Measurements from ENCODE around the gene PADI2. TPM values are rescaled to one million over a fixed set of nuclear protein-coding genes. Genes with fewer than 3 reads are reported as not detected.

PADI2 gene
- total RNA-seq, 2 donors from 2014 or later = 2.3 to 3.0 TPM

DNA sequence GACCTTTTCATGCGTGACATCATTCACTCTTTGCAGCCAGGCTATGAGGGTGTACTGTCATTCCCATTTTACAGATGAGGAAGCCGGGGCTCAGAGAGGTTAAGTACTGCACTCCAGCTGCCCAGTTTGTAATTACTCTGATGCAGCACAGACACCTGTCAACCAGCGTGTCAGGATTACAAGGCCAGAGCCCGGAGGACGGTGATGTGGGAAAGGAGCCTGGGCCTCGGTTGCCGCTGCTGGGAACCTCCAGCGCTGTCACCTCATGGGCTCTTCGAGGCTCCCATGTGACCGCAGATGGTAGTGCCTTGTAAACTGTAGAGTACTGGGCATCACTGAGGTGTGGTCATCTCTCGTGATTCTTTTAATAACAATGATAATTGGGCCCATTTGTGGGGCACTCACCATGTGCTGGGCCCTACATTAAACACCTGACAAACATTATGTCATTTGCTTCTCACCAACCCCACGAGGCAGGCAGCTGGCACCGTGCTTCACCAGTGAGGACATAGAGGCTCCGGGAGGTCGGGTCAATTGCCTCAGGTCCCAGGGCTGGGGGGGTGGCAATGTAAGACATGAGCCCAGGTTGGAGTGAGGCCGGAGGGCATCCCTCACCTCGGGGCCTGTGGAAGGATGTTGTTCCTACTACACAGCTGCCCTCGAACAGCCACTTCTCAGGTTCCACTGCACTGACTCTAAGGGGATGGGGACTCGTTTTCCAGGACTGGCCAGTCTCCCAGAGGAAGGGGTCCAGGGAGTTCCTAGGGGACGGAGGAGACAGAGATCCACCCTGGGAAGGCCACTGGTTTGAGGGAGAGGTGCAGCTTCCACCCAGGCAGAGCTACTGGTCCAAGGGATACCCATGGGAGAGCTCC is 42.9 kb upstream of the PADI2 start:
- Histone ChIP-seq H3K4me3 (no peak overlapping the region), H3K4me1 (no peaks in the 10 kb centered on the region), H3K27ac (no peak overlapping the region), H3K9me3 (no peaks in the 10 kb centered on the region), H3K36me3 (replicated peaks in 1 of 2; ENCODE audit: insufficient read depth in 1 of 2, low read depth in 2 of 2) (no peaks in the 10 kb centered on the region), H3K27me3 (no peaks in the 10 kb centered on the region)
- DNase-seq (no peak), ATAC-seq (no peak)
- 76 to 85% methylated on average over 15 to 20 of the region's 20 CpGs for WGBS, 2 donors
- intact Hi-C loops (cut with DNase I) = no loop called here
- no peak for TF ChIP-seq POLR2A (IDR thresholded peaks at IDR 0.05)
- TF ChIP-seq, protein P1, sequence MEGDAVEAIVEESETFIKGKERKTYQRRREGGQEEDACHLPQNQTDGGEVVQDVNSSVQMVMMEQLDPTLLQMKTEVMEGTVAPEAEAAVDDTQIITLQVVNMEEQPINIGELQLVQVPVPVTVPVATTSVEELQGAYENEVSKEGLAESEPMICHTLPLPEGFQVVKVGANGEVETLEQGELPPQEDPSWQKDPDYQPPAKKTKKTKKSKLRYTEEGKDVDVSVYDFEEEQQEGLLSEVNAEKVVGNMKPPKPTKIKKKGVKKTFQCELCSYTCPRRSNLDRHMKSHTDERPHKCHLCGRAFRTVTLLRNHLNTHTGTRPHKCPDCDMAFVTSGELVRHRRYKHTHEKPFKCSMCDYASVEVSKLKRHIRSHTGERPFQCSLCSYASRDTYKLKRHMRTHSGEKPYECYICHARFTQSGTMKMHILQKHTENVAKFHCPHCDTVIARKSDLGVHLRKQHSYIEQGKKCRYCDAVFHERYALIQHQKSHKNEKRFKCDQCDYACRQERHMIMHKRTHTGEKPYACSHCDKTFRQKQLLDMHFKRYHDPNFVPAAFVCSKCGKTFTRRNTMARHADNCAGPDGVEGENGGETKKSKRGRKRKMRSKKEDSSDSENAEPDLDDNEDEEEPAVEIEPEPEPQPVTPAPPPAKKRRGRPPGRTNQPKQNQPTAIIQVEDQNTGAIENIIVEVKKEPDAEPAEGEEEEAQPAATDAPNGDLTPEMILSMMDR (IDR thresholded peaks at IDR 0.05) = no peak

DNA sequence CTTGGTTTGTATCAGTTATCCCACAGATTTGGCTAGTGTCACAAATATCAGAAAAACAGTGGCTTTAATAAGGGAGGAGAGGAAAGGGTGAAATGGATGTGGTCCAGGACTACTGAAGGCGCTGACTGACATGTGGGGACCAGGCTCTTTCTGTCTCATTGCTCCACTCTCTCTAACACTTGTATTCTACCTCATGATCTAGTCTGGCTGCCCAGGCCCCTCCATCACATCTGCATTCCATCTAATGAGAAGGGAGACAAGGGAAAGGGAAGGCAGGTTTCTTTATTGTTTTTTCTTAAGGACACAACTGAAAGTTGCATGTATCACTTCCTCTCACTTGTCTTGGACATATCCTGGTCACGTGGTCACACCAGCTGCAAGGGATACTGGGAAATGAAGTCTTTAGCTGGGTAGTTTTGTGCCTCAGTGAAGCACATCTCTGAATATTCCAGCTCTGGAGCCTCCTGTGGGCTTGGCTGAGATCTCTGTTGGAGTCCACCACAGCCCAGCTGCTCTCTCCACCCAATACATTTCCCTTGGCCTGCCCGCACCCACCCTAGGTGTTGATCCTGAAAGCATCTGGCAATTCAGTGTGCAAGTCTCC is 42.0 kb upstream of the PADI2 start:
- Histone ChIP-seq H3K9me3 (no peaks in the 10 kb centered on the region), H3K27ac (no peak overlapping the region), H3K36me3 (replicated peaks in 1 of 2; ENCODE audit: insufficient read depth in 1 of 2, low read depth in 2 of 2) (no peaks in the 10 kb centered on the region), H3K4me3 (no peak overlapping the region), H3K4me1 (no peaks in the 10 kb centered on the region), H3K27me3 (no peaks in the 10 kb centered on the region)
- intact Hi-C loops (cut with DNase I) = no loop called here
- 77 to 81% methylated on average over 3 of the region's 3 CpGs for WGBS, 2 donors
- TF ChIP-seq, protein P1 (IDR thresholded peaks at IDR 0.05) = no peak
- no peak for TF ChIP-seq POLR2A (IDR thresholded peaks at IDR 0.05)
- no peak for ATAC-seq
- no peak for DNase-seq

DNA sequence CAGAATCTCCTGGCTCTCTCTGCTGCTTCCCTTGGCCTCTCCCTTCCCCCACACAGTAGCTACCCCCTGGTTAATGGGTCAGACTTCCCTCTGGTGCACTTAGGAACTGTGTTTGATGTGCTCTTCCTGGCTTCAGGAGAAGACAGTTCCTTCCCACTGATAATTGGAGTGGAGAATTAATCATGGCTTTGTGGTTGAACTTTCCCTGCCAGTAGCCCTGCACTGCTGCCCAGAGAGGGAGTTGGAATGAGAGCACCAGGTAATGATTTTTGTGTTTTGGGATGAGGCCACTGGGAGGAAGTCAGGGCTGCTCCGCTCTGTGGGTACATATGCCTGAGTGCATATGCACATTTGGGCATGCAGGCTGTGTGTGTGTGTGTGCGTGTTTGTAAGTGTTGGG is 39.7 kb upstream of the PADI2 start:
- intact Hi-C loops (cut with DNase I) = no loop called here
- Histone ChIP-seq H3K27ac (no peak overlapping the region), H3K4me1 (no peaks in the 10 kb centered on the region), H3K36me3 (replicated peaks in 1 of 2; ENCODE audit: insufficient read depth in 1 of 2, low read depth in 2 of 2) (no peaks in the 10 kb centered on the region), H3K9me3 (peaks cover 0 to 11% (median 0%) of the 10 kb centered on the region in 3 donors), H3K27me3 (no peaks in the 10 kb centered on the region), H3K4me3 (no peak overlapping the region)
- WGBS, 2 donors = 83 to 100% methylated on average over 2 of the region's 2 CpGs
- TF ChIP-seq POLR2A (IDR thresholded peaks at IDR 0.05) = no peak
- TF ChIP-seq, protein P1 (IDR thresholded peaks at IDR 0.05) = no peak
- ATAC-seq (no peak), DNase-seq (no peak)

DNA sequence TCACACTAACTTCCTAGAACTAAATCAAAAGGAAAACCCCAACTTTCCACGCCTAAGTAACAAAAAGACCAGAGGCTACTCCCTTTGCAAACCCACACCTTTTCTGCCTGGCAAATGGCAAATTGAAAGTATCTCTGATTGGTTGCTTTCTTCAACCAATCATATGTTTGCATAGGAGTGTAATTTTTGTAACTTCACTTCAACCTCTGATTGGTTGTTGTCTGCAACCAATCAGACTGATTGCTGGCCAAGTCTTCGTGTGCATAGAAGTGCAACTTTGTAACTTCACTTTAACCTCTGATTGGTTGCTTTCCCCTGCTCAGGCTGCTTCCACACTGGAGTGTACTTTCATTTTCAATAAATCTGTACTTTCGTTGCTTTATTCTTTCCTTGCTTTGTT is 36.9 kb upstream of the PADI2 start:
- 63 to 65% methylated on average over 3 of the region's 3 CpGs for WGBS, 2 donors
- ATAC-seq (no peak), DNase-seq (no peak)
- Histone ChIP-seq H3K27ac (no peak overlapping the region), H3K27me3 (no peaks in the 10 kb centered on the region), H3K4me1 (no peaks in the 10 kb centered on the region), H3K36me3 (replicated peaks in 1 of 2; ENCODE audit: insufficient read depth in 1 of 2, low read depth in 2 of 2) (no peaks in the 10 kb centered on the region), H3K9me3 (peaks cover 0 to 22% (median 0%) of the 10 kb centered on the region in 3 donors), H3K4me3 (no peak overlapping the region)
- TF ChIP-seq POLR2A (IDR thresholded peaks at IDR 0.05) = no peak
- TF ChIP-seq, protein P1 (IDR thresholded peaks at IDR 0.05) = no peak
- intact Hi-C loops (cut with DNase I) = no loop called here

All from body of pancreas (tissue), 4 donors.